Muscle of leg (tissue), 11 donors: ENCODE measurements around the gene NARS2. TPM values are rescaled to one million over a fixed set of nuclear protein-coding genes. Genes with fewer than 3 reads are reported as not detected.
A peak's percentile ranks its signal among the peaks of the same experiment; 100 is the strongest.

ENCODE experiments used
- DNase-seq: peaks from one replicate; pipeline ENCODE4 v3.0.0; 2013
- H3K27ac ChIP-seq: one replicate; pipeline ENCODE4 v1.5.1; 2013; ENCODE audit warnings: mild to moderate bottlenecking, low read length, control low read depth
- H3K27me3 ChIP-seq: one replicate; pipeline ENCODE4 v1.6.1; 2013; ENCODE audit warnings: low read length; ENCODE audit not compliant: control insufficient read depth, insufficient read depth
- H3K36me3 ChIP-seq: one replicate; pipeline ENCODE4 v1.6.1; 2013; ENCODE audit warnings: low read length; ENCODE audit not compliant: control insufficient read depth, insufficient read depth
- H3K4me1 ChIP-seq: one replicate; pipeline ENCODE4 v1.6.1; 2013; ENCODE audit warnings: low read length; ENCODE audit not compliant: control insufficient read depth, insufficient read depth
- H3K4me3 ChIP-seq: one replicate; pipeline ENCODE4 v1.5.1; 2013; ENCODE audit warnings: low read length, control low read depth
- H3K9me3 ChIP-seq: replicated peaks from 2 replicates; pipeline ENCODE4 v1.6.1; 2013; ENCODE audit warnings: low read depth, low read length; ENCODE audit not compliant: control insufficient read depth
- WGBS: methylation state at CpG from one replicate; pipeline ENCODE4 v1.1.5; 2013; ENCODE audit warnings: missing lambda C conversion rate; ENCODE audit not compliant: insufficient coverage; 5-methylcytosine and 5-hydroxymethylcytosine counted together
- polyA plus RNA-seq, 8 donors: library from polyadenylated mRNA; unstranded; fragments of 120-200 nt; gene quantifications; one replicate each; pipeline versions ENCODE4 v1.2.1 to v1.2.3, GENCODE V29; 2013; ENCODE audit warnings: inconsistent platforms in 1 of 8, low replicate concordance in 1 of 8; ENCODE audit not compliant: insufficient read length in 8 of 8, insufficient read depth in 1 of 8
- total RNA-seq: library from RNA; stranded (reverse); fragments of 120-200 nt; gene quantifications from one replicate; pipeline ENCODE4 v1.2.4, GENCODE V29; 2013

The NARS2 gene
- total and polyA plus RNA-seq, 9 donors, result 11.5 to 20.3 (median 14.9) TPM

DNA sequence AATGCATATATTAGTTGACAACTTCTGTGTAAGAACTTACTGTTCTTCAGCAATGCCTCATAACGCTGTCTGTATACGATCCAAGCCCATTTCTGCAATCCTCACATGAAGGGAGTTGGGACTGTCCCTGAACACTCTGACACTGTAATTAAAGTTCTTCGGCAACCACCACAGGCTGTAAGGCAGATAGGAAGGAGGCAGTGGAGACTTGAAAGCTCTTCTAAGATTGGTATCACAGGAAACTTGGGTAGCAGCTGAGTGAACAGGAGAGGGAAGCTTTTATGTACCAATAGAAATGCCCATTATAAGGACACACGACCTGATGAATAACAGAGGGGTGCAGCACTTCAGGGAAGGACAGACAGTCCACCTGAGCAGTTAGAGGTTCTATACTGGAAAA is 145.0 kb downstream of the NARS2 start:
- Histone ChIP-seq H3K4me3 (no peak overlapping the region), H3K27me3 (no peaks in the 10 kb centered on the region), H3K36me3 (no peaks in the 10 kb centered on the region), H3K9me3 (no peaks in the 10 kb centered on the region), H3K4me1 (peaks cover 2% of the 10 kb centered on the region), H3K27ac (no peak overlapping the region)
- no peak for DNase-seq
- no CpG with 5 or more reads among the region's 4 CpGs for WGBS

DNA sequence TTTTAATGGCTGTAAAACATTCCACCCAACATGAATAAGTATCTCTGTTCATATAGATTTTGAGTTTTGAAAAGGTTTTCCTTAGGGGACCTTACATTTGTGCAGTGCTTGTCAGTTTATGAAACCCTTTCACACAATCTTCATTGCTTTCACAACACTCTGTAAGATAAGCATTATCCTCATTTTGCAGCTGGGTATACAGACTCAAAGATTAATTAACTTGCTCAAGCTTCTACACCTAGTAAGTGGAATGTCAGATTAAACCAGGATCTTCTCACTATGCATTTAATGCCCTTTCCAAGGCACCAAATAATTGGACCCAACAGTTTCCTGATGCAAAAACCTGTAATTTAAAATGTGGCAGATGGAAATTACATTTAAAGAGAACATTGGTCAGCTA is 145.5 kb downstream of the NARS2 start:
- Histone ChIP-seq H3K36me3 (no peaks in the 10 kb centered on the region), H3K27me3 (no peaks in the 10 kb centered on the region), H3K4me1 (peaks cover 2% of the 10 kb centered on the region), H3K9me3 (no peaks in the 10 kb centered on the region), H3K27ac (no peak overlapping the region), H3K4me3 (no peak overlapping the region)
- DNase-seq, result no peak

DNA sequence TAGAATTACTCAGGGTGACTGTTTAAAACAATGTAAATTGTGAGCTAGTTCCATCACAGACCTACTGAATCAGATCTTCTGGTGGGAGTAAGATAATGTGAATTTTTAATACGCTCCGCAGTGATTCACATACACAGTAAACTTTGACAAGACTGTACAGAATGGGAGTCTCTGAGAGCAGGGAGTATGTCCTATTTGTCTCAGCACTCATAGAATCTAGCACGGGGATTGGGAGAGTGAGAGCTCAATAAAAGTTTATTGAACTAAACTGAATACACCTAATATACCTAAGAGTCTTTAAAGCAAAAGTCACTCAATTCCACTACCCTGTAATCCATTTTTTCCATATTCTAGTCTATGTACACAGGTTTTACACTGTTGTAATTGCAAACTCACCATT is 145.9 kb downstream of the NARS2 start:
- no peak for DNase-seq
- Histone ChIP-seq H3K4me1 (peaks cover 2% of the 10 kb centered on the region), H3K36me3 (no peaks in the 10 kb centered on the region), H3K27ac (no peak overlapping the region), H3K27me3 (no peaks in the 10 kb centered on the region), H3K4me3 (no peak overlapping the region), H3K9me3 (no peaks in the 10 kb centered on the region)
- WGBS, result no CpG with 5 or more reads among the region's 3 CpGs

DNA sequence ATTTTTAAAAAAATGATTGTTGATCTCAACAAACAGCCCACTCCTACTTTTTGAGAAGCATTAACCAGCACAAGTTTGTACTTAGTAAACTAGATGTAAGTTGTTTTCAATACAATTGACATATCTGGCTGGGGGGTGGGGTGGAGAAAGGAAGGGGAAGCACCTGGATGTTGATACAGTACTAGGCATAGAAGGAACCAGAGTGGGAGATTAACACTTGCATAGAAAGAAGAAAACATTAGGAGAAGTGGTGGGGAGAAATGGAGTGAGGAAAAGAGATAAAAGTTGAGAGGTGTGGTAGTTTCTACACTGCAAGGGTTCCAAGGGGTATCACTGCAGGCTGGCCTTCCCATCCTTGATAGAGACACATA is 146.4 kb downstream of the NARS2 start:
- DNase-seq, result no peak
- no peaks in the 10 kb centered on the region for H3K27me3 ChIP-seq
- peaks cover 2% of the 10 kb centered on the region for H3K4me1 ChIP-seq
- H3K27ac ChIP-seq, result peak overlapping the region; percentile 70
- no peaks in the 10 kb centered on the region for H3K9me3 ChIP-seq
- H3K36me3 ChIP-seq, result no peaks in the 10 kb centered on the region
- H3K4me3 ChIP-seq, result no peak overlapping the region

DNA sequence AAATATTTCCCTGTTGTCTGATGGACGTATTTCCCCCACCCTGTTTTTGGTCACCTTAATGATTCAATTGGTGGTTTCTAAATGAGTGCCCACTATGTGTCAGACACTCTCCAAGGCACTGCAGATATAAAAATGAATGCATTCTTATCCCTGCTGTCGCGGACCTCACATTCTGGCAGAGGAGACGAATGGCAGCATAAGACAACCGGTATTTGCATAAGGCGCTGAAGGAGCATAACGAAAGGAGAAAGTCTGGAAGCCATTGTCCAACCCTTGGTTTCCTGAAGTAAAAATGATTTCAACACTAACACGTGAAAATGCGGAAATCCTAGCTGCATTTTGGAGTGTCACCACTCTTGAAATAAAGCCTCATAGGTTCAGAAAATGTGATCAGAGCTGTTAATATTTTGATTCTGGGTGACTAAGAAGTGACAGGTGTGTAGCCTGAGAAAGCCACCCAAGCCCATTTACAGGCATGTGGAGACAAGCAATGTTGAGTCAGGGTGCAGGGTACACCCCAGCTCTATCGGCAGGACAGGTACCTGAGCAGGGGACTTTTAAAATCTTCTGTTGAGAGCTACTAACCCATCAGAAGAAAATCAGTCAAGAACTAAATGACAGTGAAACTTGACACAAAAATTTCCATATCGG is 146.9 kb downstream of the NARS2 start:
- H3K4me1 ChIP-seq, result peaks cover 2% of the 10 kb centered on the region
- no peaks in the 10 kb centered on the region for H3K9me3 ChIP-seq
- no peak overlapping the region for H3K4me3 ChIP-seq
- peak overlapping the region; percentile 70 for H3K27ac ChIP-seq
- H3K36me3 ChIP-seq, result no peaks in the 10 kb centered on the region
- peak; percentile 36 for DNase-seq
- H3K27me3 ChIP-seq, result no peaks in the 10 kb centered on the region
- WGBS, result 84% methylated on average over 9 of the region's 11 CpGs

DNA sequence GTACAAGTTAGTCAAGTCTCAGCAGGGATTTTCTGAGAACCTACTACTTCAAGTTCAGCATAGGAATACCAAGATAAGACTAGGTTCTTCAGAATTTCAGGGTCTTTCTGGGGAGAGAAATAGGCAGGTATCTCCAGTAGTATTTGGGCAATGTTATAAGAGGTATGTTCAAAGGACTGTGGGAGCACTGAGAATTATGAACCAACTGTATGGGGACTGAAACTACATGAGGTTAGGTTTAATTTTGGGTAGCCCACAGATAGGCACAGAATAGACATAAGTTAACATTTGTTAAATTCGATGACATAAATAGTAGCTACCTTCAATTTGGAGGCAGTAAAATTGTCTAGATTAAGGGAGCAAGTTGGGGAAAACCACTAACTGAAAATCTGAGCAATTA is 147.8 kb downstream of the NARS2 start:
- no peak for DNase-seq
- Histone ChIP-seq H3K27ac (no peak overlapping the region), H3K36me3 (no peaks in the 10 kb centered on the region), H3K9me3 (no peaks in the 10 kb centered on the region), H3K4me3 (no peak overlapping the region), H3K4me1 (peaks cover 2% of the 10 kb centered on the region), H3K27me3 (no peaks in the 10 kb centered on the region)
- no CpG with 5 or more reads among the region's 1 CpG for WGBS

DNA sequence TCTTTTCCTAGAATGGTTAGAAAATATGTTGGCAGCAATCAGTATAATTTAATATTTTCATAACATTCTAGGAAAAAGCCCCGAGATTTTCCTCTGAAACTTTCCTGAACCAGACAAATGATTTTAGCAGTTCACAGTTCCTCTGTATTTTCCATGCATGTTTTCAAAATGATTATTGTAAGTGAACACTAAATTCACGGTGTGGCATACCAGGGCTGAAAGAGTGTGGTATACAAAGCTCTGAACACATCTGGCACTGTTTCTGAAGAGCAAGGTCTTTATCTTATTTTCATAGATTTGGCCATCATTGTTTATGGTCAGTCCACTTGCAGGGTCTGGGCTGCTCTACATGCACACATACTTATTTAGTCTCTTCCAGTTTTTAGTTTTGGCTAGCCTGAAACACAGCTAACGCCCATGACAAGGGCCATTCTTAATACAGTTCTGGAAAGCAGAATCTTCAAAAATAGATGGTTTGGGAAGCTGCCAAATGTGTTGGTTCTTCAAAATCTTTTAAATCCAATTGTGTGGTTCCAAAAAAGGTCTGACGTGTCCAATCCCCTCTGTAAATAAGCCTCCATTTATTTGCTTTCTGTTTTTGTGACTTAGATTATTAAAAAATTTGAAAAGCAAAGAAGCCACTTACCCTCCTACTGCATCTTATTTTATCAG is 149.1 kb downstream of the NARS2 start:
- DNase-seq, result peak; percentile 87
- 20% methylated on average over 1 of the region's 4 CpGs for WGBS
- Histone ChIP-seq H3K36me3 (no peaks in the 10 kb centered on the region), H3K27me3 (no peaks in the 10 kb centered on the region), H3K4me3 (no peak overlapping the region), H3K4me1 (peaks cover 7% of the 10 kb centered on the region), H3K9me3 (no peaks in the 10 kb centered on the region), H3K27ac (peak overlapping the region; percentile 84)

DNA sequence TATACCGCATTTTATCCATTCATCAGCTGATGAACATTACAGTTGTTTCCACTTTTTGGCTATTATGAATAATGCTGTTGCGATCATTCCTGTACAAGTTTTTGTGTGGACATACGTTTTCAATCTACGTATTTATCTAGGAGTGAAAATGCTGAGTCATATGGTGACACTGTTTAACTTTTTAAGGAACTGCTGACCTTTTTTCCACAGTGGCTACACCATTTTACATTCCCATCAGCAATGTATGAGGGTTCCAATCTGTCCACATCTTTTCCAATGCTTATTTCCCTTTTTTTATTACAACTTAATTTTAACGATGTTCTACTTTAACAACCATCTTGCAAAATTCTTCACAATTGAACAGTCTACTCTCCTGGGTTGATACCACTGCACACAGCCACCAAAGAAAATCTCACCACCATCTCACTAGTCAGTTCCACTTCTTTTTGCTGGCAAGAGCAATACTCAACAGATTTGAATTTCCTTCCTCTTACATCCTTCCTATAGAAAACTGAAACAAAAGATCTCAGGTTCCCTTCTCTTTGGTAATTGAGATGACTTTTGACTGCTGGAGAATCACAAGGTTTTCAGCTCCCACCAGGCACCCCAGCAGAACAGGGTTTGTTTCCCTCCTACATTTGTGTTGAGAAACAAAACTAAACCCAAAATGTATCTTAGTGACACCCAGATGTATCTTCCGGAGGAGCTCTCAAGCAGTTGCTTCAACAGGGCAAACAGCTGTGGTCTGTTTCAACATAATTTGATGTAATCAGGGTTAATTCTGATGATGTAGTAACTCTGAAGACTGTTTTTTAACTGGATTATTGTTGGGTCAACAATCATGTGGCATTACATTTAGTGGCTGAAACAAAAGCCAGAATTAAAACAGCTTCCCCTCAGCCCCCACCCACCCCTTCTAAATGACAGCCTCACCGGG is 150.1 kb downstream of the NARS2 start:
- Histone ChIP-seq H3K27me3 (no peaks in the 10 kb centered on the region), H3K36me3 (no peaks in the 10 kb centered on the region), H3K4me3 (no peak overlapping the region), H3K4me1 (peaks cover 12% of the 10 kb centered on the region), H3K27ac (peak overlapping the region; percentile 84), H3K9me3 (no peaks in the 10 kb centered on the region)
- DNase-seq, result peak; percentile 62
- 73% methylated on average over 1 of the region's 7 CpGs for WGBS

DNA sequence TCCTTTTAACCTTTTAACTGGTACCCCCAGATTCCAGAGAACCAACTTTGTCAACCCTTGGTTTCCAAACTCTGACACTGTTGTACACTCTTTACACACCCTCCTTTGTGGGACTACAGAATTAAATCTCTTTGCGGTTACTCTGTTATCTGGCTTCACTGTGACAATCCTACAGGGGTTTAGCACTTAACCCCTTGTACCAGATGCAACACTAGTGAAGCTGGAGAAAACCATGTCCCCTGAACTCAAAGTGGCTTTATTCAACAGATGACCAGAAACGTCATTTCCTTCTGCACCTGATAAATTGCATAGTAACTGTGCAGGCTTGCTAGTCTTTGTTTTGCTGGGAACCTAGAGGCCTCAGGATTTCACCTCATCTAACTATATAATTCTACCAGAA is 151.4 kb downstream of the NARS2 start:
- WGBS, result no CpG with 5 or more reads among the region's 2 CpGs
- no peak for DNase-seq
- H3K27me3 ChIP-seq, result peaks cover 2% of the 10 kb centered on the region
- H3K4me1 ChIP-seq, result peaks cover 23% of the 10 kb centered on the region
- H3K4me3 ChIP-seq, result no peak overlapping the region
- no peak overlapping the region for H3K27ac ChIP-seq
- no peaks in the 10 kb centered on the region for H3K9me3 ChIP-seq
- H3K36me3 ChIP-seq, result no peaks in the 10 kb centered on the region

DNA sequence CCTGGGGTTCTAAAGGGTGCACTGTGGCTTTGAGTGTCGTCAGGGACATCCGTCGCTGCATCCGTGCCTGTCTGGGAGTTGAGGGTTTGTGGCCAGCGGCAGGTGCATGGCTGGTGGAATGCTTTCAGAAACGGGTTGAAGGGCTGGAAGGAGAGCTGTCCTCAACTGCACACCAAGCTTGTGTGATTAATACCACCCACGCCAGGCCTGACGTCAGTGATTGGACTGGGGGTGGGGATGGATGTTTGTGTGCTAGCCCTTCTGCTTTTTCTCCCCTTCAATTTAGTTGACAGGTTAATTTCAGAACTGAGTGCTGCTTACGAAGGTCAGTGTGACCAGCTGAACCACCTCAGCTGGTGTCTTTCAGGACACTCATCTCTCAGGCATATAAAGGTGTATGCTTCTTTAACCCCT is 153.9 kb downstream of the NARS2 start:
- Histone ChIP-seq H3K9me3 (no peaks in the 10 kb centered on the region), H3K4me3 (no peak overlapping the region), H3K27ac (no peak overlapping the region), H3K27me3 (peaks cover 4% of the 10 kb centered on the region), H3K4me1 (peaks cover 26% of the 10 kb centered on the region), H3K36me3 (no peaks in the 10 kb centered on the region)
- DNase-seq, result peak; percentile 63
- no CpG with 5 or more reads among the region's 9 CpGs for WGBS
